Adipose tissue (tissue), 3 donors: ENCODE data around the gene MALAT1. TPM values are rescaled to one million over a fixed set of nuclear protein-coding genes. Genes with fewer than 3 reads are reported as not detected.

Experiments
- H3K27ac ChIP-seq: one replicate; pipeline ENCODE4 v1.5.1; 2013; ENCODE audit warnings: low read depth, low read length
- WGBS, 3 donors: extraction: QIAGEN DNeasy Blood & Tissue Kit; methylation state at CpG; one replicate each; pipeline ENCODE4 v1.1.7; 2013; 5-methylcytosine and 5-hydroxymethylcytosine counted together
- polyA plus RNA-seq, 3 donors: library from polyadenylated mRNA; stranded (reverse); fragments of 200-250 nt; gene quantifications; one replicate each; pipeline ENCODE4 v1.2.3, GENCODE V29; 2013
- donor health status: healthy with polysubstance abuse.
- donor health status: Bipolar disorder and iron deficiency.
- donor health status: healthy.

Gene MALAT1
- polyA plus RNA-seq, 3 donors, result 88.8 to 1,293 (median 187) TPM

DNA sequence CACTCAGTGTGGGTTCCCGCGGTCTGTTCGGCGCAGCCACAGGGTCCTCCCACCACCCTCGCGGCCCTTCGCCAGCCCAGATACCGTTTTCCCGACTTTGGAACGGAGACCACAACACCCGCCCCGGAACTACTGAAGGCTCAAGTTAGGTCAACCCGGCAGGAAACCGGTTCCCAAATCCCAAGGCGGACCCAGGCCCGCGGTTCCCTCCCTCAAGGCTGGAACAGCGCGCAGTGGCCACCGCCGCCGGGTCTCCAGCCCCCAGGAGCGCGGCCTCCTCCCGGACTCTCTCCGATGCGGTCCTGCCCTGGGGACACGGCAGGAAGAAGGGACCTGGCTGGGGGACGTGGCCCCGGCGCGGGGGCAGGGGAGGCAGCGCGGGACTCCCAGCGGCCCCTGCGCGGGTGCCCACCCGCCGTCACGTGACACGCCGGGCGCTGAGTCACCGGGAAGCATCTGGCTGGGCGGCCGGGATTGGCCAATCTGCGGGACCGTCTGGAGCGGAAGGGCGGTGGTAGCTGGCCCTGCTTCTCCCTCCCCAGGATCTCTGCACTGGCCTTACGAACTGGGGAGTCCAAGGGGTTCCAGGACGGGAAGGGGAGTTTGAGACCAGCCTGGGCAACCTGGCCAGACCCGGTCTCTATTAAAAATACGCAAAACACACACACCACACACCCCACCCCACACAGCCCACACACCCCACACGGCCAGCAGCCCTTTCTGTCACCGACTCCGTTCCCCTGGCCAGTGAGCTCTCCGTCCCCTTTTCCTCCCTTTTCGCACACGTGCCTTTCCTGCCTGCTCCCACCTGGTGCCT, 21.5 kb upstream of the MALAT1 start:
- H3K27ac ChIP-seq, result peak overlapping the region; percentile 97
- WGBS, 3 donors, result 0 to 1% (median 0%) methylated on average over 56 to 60 of the region's 60 CpGs

DNA sequence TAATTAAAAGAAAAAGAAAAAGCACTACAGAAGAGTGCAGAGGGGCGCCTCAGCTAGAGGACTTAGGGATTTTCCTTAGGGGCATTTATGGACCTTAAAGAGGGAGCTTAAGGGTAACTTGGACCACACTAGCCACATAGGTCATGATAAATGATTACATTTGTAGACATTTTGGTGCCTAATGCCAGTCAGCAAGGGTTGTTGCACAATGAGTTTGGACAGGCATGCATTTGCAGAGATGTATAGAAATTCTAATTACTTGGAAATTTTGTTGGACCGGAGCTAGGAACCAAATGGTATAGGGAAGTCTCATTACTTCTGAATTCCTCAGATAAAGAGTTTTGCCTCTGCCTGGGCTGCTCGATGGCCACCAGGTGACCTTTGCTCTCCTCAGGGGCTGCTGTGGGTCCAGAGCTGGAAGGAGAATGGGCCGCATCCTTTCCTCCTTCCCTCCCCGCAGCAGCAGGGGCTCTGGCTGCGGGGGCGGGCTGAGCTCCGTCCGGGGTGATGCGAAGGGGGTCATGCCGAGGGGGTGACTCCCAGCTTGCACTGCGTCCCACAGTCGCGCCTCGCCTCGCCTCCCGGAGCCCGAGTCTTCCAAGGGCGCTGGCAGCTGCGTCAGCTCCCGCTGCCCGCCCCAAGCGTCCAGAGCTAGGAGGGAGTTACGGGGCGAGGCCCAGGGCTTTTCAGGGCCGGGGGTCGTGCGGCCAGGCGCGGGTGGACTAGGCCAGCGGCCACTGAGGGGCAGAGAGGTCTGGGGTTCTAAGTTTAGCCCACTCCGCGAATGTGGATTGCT, 20.3 kb upstream of the MALAT1 start:
- H3K27ac ChIP-seq, result peak overlapping the region; percentile 95
- WGBS, 3 donors, result 24 to 66% (median 45%) methylated on average over 28 to 33 of the region's 33 CpGs

DNA sequence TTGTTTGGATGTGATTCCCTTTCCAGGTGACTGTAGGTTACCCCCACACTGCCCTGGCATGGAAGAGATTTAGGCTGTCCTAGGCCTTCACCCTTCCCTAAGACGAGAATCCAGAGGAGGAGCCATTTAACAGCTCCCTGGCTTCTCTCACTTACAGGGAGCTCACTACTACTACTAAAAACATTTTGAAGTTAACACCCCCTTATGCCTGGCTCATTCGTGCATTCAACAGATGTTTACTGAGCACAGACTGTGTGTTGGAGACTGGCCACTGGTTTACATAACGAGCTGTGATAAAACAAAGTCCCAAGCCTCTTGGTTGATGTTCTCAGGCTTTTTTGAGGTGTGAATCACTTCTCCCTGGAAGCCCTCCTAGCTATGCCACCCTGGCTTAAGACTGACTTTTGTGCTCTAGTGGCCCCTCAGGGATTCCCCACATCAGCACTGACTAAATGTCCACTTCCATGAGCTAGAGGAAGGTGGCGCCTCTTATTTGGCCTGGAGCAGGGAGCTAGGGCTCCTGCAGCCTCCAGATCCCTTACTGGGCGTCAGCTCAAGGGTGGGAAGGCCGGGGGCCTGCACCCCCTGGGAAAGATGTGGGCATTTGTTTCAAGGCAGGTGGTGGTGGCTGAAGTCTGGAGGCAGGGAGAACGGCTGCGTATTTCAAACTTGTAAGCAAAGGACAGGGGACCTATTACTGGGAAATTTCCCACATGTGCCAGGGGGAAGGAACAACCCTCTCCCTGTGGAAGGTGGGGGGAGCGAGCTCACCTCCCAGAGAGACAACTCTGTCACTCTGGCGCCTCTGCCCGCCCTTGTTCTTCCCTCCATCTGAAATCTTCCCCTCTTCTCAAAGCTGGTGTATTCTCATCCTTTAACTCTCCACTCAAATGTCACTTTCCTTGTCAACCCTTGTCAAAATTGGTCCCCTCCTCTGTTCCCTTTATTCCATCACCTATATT, 19.4 kb upstream of the MALAT1 start:
- WGBS, 3 donors, result 38 to 61% (median 53%) methylated on average over 11 of the region's 11 CpGs
- H3K27ac ChIP-seq, result peak overlapping the region; percentile 95

DNA sequence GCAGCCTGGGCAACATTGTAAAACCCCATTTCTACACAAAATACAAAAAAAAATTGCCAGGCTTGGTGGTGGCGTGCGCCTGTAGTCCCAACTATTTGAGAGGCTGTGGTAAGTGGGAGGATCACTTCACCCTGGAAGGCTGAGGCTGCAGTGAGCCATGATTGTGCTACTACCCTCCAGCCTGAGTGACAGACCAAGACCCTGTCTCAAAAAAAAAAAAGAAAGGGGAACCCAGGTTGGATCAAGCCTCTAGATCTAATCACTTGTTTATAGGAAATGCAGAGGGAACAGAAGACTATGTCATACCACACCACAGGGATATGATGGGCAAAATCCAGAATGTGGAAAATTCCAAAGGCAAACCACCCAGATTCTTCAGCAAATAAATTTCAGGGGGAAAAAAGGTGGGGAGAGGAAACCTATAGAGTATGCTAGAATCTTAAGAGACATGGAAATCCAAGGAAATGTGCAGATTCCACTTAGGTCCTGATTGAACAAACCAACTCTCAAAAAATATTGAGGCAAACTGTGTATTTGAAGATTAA, 16.5 kb upstream of the MALAT1 start:
- no peak overlapping the region for H3K27ac ChIP-seq
- WGBS, 3 donors, result 98 to 100% (median 100%) methylated on average over 2 of the region's 2 CpGs

GRCh38 chr11:65485920-65486219, 13.0 kb upstream of the MALAT1 start:
- no peak overlapping the region for H3K27ac ChIP-seq
- WGBS, 3 donors, result 68 to 83% (median 68%) methylated on average over 5 of the region's 5 CpGs

GRCh38 chr11:65486570-65487466, 12.0 kb upstream of the MALAT1 start:
- 70 to 77% (median 75%) methylated on average over 10 of the region's 10 CpGs for WGBS, 3 donors
- peak overlapping the region; percentile 21 for H3K27ac ChIP-seq

DNA sequence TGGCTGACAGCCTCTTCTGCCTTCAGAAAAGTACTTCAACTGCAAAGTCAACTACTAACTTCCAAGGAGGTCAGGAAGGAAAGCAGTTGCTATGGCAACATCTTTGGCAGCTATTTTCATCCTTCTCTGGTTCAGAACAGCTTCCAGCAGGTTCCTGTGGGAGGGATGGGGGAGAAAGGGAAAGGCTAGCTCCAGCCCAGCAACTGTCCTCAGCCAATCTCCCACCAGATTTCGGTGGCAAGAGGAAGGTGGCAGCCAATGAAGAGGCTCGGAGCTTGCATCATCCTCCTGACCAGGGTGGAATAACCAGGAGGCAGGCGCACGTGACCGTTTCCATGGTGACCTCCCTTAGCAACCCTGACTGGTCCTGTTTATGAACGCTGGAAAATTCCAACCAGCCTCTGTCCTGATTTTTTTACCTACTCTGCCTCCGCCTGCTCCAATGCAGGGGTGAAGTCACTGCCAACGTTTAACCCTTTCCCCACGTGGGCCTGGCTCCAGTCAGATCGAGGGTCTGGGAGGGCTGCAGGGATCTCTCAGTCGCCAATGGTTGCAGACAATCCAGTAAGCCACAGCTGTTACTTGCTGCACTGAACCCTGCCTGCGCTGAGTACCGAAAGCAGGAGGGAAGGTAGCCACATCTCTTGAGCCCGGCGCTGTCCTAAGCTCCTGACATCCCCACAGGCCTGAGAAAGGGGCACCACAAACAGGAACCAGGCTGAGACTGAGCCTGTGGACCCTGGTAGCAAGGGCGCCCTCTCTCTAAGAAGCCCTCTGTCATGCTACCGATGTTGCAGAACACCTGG, 11.2 kb upstream of the MALAT1 start:
- peak overlapping the region; percentile 21 for H3K27ac ChIP-seq
- 8 to 12% (median 10%) methylated on average over 17 of the region's 17 CpGs for WGBS, 3 donors

- peak overlapping the region; percentile 17 for H3K27ac ChIP-seq
- 46 to 63% (median 48%) methylated on average over 10 of the region's 10 CpGs for WGBS, 3 donors
These were observed 10.4 kb upstream of the MALAT1 start for GRCh38 chr11:65488273-65489034.

DNA sequence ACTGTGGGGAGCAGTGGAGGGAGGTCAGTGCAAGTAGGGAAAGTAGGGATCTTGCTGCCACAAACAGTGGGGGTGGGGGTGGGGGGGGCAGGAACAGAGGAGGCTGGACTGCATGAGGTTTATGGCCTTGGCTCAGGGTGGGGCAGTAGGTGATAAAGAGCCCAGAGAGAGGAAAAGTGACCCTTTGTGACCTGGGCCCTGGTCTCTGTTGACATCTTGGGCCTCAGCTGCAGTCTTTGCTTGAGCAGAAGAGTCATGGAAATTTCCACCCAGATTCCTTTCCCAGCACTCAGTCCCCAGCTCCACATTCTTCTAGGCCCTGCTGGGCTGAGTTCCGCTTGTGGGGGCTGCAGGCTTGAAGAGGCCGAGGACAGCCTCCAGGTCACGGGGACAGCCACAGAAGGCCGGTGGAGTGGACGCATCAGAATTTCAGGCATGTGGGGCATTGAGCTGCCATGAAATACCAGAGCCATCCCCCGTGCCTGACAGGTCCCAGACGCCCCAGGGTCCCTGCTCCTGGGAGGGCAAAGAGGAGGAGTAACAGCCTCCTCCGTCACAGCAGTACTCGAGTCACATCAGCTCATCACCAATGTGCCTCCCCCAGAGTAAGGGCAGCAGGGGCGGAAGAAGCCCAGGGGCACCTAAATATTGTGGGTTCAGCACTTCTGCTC, 9.7 kb upstream of the MALAT1 start:
- peak overlapping the region; percentile 17 for H3K27ac ChIP-seq
- 43 to 72% (median 48%) methylated on average over 10 of the region's 10 CpGs for WGBS, 3 donors

DNA sequence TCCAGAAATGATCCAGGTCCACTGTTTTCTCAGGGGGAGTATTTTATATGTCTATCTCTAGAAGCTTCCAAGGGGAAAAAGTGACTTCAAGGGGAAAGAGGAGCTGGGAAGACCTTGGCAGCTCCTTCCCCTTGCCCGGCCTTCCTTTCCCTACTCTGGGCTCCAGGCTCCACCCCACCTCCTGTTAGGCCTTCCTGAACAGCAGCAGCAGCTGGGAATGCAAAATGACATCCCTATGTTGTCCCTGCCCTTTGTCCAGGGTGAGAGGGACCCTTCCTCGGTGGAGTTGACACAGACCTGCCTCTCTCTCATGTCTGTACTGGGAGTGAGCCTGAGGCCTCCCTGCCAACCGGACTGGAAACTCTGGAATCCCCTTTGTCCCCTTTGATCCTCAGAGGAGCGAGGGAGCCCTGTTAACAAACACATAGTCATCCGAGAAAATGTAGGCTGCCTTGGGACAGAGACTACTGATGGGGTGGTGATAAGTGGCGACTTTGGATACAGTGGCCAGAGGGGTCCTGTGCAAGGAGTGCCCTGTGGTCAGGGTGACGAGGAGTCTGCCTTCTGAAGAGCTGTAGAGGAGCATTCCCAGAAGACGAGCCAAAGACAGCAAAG, 9.0 kb upstream of the MALAT1 start:
- H3K27ac ChIP-seq, result peak overlapping the region; percentile 53
- 43 to 68% (median 55%) methylated on average over 7 to 8 of the region's 8 CpGs for WGBS, 3 donors

- 51 to 78% (median 60%) methylated on average over 3 of the region's 3 CpGs for WGBS, 3 donors
These were observed 7.7 kb upstream of the MALAT1 start for GRCh38 chr11:65491163-65491465.

GRCh38 chr11:65491614-65492386, 7.0 kb upstream of the MALAT1 start:
- H3K27ac ChIP-seq, result peak overlapping the region; percentile 95
- 31 to 43% (median 31%) methylated on average over 17 of the region's 17 CpGs for WGBS, 3 donors

More at GRCh38 chr11:65491163-65491465, 7.7 kb upstream of the MALAT1 start:
- peak overlapping the region; percentile 95 for H3K27ac ChIP-seq

DNA sequence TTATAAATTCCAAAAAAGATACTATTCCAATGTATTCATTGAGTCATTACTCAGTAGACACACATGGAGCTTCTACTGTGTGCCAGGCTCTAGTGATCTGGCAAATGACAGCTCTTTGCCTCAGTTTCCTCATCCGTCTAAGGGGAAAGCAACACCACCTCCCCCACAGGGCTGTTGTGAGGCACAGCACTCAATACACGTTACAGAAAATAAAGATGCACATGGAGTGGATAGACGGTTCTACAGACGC, 6.5 kb upstream of the MALAT1 start:
- WGBS, 3 donors, result 21 to 72% (median 22%) methylated on average over 4 of the region's 4 CpGs
- peak overlapping the region; percentile 95 for H3K27ac ChIP-seq

- 20 to 69% (median 22%) methylated on average over 6 of the region's 6 CpGs for WGBS, 3 donors
- peak overlapping the region; percentile 95 for H3K27ac ChIP-seq
These were observed 6.0 kb upstream of the MALAT1 start for GRCh38 chr11:65492637-65493366.
